WTC11 (cell line): ENCODE results near the gene ADGRV1.
"Not testable (repeated sequence)": the region's sequence is repeated elsewhere in the genome, so short reads cannot be mapped to it uniquely, and the experiment has no call there.

Experiments used
- FOXK1 ChIP-seq: sonication (generic); formaldehyde crosslinking; IDR thresholded peaks from 2 replicates; pipeline ENCODE4 v1.8.0; 2022; ENCODE audit warnings: mild to moderate bottlenecking, moderate library complexity, missing genetic modification reagents
- KAT7 ChIP-seq: sonication (generic); formaldehyde crosslinking; IDR thresholded peaks from 2 replicates; pipeline ENCODE4 v1.8.1; 2023; ENCODE audit warnings: missing genetic modification reagents, mild to moderate bottlenecking, borderline replicate concordance
- TF ChIP-seq, protein P1 (sequence below): fragments of 200-600 bp; IDR thresholded peaks from 2 replicates; pipeline ENCODE4 v1.8.0; 2022; ENCODE audit warnings: antibody characterized with exemption
- TF ChIP-seq, protein P2 (sequence below): sonication (generic); formaldehyde crosslinking; IDR thresholded peaks from 2 replicates; pipeline ENCODE4 v1.8.0; 2023; ENCODE audit warnings: mild to moderate bottlenecking, missing genetic modification reagents
- TF ChIP-seq, protein P3 (sequence below): sonication (generic); formaldehyde crosslinking; IDR thresholded peaks from 2 replicates; pipeline ENCODE4 v1.8.1; 2023; ENCODE audit warnings: mild to moderate bottlenecking, missing genetic modification reagents, moderate library complexity
- TF ChIP-seq, protein P4 (sequence below): sonication (generic); formaldehyde crosslinking; conservative IDR thresholded peaks from 2 replicates; pipeline ENCODE4 v1.8.1; 2022; ENCODE audit warnings: mild to moderate bottlenecking, missing genetic modification reagents

DNA sequence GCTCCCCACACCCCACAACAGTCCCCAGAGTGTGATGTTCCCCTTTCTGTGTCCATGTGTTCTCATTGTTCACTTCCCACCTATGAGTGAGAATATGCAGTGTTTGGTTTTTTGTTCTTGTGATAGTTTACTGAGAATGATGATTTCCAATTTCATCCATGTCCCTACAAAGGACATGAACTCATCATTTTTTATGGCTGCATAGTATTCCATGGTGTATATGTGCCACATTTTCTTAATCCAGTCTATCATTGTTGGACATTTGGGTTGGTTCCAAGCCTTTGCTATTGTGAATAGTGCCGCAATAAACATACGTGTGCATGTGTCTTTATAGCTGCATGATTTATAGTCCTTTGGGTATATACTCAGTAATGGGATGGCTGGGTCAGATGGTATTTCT is 127.8 kb downstream of the ADGRV1 start:
- TF ChIP-seq KAT7, FOXK1 (CRISPR knock-in tag): not testable (repeated sequence)
- TF ChIP-seq, protein P1, sequence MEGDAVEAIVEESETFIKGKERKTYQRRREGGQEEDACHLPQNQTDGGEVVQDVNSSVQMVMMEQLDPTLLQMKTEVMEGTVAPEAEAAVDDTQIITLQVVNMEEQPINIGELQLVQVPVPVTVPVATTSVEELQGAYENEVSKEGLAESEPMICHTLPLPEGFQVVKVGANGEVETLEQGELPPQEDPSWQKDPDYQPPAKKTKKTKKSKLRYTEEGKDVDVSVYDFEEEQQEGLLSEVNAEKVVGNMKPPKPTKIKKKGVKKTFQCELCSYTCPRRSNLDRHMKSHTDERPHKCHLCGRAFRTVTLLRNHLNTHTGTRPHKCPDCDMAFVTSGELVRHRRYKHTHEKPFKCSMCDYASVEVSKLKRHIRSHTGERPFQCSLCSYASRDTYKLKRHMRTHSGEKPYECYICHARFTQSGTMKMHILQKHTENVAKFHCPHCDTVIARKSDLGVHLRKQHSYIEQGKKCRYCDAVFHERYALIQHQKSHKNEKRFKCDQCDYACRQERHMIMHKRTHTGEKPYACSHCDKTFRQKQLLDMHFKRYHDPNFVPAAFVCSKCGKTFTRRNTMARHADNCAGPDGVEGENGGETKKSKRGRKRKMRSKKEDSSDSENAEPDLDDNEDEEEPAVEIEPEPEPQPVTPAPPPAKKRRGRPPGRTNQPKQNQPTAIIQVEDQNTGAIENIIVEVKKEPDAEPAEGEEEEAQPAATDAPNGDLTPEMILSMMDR, result not testable (repeated sequence)
- TF ChIP-seq, protein P2, sequence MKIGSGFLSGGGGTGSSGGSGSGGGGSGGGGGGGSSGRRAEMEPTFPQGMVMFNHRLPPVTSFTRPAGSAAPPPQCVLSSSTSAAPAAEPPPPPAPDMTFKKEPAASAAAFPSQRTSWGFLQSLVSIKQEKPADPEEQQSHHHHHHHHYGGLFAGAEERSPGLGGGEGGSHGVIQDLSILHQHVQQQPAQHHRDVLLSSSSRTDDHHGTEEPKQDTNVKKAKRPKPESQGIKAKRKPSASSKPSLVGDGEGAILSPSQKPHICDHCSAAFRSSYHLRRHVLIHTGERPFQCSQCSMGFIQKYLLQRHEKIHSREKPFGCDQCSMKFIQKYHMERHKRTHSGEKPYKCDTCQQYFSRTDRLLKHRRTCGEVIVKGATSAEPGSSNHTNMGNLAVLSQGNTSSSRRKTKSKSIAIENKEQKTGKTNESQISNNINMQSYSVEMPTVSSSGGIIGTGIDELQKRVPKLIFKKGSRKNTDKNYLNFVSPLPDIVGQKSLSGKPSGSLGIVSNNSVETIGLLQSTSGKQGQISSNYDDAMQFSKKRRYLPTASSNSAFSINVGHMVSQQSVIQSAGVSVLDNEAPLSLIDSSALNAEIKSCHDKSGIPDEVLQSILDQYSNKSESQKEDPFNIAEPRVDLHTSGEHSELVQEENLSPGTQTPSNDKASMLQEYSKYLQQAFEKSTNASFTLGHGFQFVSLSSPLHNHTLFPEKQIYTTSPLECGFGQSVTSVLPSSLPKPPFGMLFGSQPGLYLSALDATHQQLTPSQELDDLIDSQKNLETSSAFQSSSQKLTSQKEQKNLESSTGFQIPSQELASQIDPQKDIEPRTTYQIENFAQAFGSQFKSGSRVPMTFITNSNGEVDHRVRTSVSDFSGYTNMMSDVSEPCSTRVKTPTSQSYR, result not testable (repeated sequence)
- TF ChIP-seq, protein P3, sequence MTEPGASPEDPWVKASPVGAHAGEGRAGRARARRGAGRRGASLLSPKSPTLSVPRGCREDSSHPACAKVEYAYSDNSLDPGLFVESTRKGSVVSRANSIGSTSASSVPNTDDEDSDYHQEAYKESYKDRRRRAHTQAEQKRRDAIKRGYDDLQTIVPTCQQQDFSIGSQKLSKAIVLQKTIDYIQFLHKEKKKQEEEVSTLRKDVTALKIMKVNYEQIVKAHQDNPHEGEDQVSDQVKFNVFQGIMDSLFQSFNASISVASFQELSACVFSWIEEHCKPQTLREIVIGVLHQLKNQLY (CRISPR knock-in tag), result not testable (repeated sequence)
- TF ChIP-seq, protein P4, sequence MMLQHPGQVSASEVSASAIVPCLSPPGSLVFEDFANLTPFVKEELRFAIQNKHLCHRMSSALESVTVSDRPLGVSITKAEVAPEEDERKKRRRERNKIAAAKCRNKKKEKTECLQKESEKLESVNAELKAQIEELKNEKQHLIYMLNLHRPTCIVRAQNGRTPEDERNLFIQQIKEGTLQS (CRISPR knock-in tag), result not testable (repeated sequence)
